ENCODE results near the gene TARDBP. TPM values are rescaled to one million over a fixed set of nuclear protein-coding genes. Genes with fewer than 3 reads are reported as not detected.

TARDBP gene
- total RNA-seq, 1 experiment from 2014 or later: 155 TPM

DNA sequence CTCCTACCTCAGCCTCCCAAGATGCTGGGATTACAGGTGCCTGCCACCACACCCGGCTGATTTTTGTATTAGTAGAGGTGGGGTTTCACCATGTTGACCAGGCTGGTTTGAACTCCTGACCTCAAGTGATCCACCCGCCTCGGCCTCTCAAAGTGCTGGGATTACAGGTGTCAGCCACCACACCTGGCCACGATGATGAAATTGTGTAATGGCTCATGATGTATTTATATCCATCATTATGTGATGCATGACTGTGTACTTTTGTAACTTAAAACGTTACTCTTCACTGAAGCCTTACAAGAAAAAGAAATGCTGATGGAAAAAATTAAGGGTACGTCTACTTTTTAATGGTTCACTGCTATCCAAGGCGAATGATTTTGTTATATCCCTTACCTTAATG lies 7.5 kb downstream of the TARDBP start (continued):
- TF ChIP-seq, protein P1, sequence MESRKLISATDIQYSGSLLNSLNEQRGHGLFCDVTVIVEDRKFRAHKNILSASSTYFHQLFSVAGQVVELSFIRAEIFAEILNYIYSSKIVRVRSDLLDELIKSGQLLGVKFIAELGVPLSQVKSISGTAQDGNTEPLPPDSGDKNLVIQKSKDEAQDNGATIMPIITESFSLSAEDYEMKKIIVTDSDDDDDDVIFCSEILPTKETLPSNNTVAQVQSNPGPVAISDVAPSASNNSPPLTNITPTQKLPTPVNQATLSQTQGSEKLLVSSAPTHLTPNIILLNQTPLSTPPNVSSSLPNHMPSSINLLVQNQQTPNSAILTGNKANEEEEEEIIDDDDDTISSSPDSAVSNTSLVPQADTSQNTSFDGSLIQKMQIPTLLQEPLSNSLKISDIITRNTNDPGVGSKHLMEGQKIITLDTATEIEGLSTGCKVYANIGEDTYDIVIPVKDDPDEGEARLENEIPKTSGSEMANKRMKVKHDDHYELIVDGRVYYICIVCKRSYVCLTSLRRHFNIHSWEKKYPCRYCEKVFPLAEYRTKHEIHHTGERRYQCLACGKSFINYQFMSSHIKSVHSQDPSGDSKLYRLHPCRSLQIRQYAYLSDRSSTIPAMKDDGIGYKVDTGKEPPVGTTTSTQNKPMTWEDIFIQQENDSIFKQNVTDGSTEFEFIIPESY (IDR thresholded peaks at IDR 0.05; ENCODE audit: extremely low read depth, insufficient replicate concordance, low read length): no peak
- TF ChIP-seq POLR2AphosphoS5 (IDR thresholded peaks at IDR 0.05; ENCODE audit: low read depth, low read length) (no peak), CBX3 (IDR thresholded peaks at IDR 0.05; ENCODE audit: low read depth) (no peak), SIN3A (IDR thresholded peaks at IDR 0.05; ENCODE audit: low read depth) (no peak), FOSL1 (IDR thresholded peaks at IDR 0.05; ENCODE audit: low read depth) (no peak), EGR1 (IDR thresholded peaks at IDR 0.05; ENCODE audit: low read depth) (no peak), SRF (IDR thresholded peaks at IDR 0.05; ENCODE audit: low read depth) (no peak)

DNA sequence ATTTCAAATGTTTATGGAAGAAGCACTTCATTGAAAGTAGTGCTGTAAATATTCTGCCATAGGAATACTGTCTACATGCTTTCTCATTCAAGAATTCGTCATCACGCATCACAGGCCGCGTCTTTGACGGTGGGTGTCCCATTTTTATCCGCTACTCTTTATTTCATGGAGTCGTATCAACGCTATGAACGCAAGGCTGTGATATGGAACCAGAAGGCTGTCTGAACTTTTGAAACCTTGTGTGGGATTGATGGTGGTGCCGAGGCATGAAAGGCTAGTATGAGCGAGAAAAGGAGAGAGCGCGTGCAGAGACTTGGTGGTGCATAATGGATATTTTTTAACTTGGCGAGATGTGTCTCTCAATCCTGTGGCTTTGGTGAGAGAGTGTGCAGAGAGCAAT lies 10.7 kb downstream of the TARDBP start:
- H3K79me2 ChIP-seq (ENCODE audit: insufficient read depth, low read length): peaks cover 38% of the 10 kb centered on the region
- TF ChIP-seq YY1 (IDR thresholded peaks at IDR 0.05; ENCODE audit: extremely low read depth, insufficient replicate concordance, low read depth, low read length) (no peak), POLR2AphosphoS5 (IDR thresholded peaks at IDR 0.05; ENCODE audit: low read depth, low read length) (no peak), CBX3 (IDR thresholded peaks at IDR 0.05; ENCODE audit: low read depth) (no peak), POLR2A (IDR thresholded peaks at IDR 0.05; ENCODE audit: borderline replicate concordance, extremely low read depth, insufficient read depth, insufficient read length) (no peak)
- TF ChIP-seq, protein P2, sequence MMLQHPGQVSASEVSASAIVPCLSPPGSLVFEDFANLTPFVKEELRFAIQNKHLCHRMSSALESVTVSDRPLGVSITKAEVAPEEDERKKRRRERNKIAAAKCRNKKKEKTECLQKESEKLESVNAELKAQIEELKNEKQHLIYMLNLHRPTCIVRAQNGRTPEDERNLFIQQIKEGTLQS (IDR thresholded peaks at IDR 0.05): no peak
- ChIA-PET CTCF (no interaction called here), RAD21 (ENCODE audit: low non-redundant PET in 1 of 2, low total read pairs in 2 of 2, uncharacterized antibody in 2 of 2, unreplicated experiment in 2 of 2) (no interaction called here), POLR2A (no interaction called here)
- no peak overlapping the region for H3K27ac ChIP-seq (ENCODE audit: low read depth, low read length)
- no peak overlapping the region for H3K9ac ChIP-seq (ENCODE audit: low read length)
- H3K4me3 ChIP-seq (replicated peaks in 1 of 2; ENCODE audit: low read depth in 1 of 2, low read length in 2 of 2): no peak overlapping the region
- H3K36me3 ChIP-seq (ENCODE audit: control insufficient read depth in 1 of 2, insufficient read depth in 2 of 2, low read length in 2 of 2): peaks cover 52 to 68% of the 10 kb centered on the region in 2 experiments
- DNase-seq (ENCODE audit: low read depth, low spot score): no peak
- no peaks in the 10 kb centered on the region for H3K4me1 ChIP-seq (ENCODE audit: control insufficient read depth in 1 of 2, insufficient read depth in 2 of 2, low read length in 2 of 2)
- intact Hi-C loops (cut with micrococcal nuclease): no loop called here
- H2AFZ ChIP-seq (ENCODE audit: low read depth, low read length, poor library complexity, severe bottlenecking): no peak overlapping the region
- H3K9me2 ChIP-seq (ENCODE audit: insufficient read depth): no peaks in the 10 kb centered on the region
- no peak overlapping the region for H3K4me2 ChIP-seq (ENCODE audit: low read length)
- no peaks in the 10 kb centered on the region for H3K9me3 ChIP-seq (ENCODE audit: control insufficient read depth in 1 of 2, insufficient read depth in 1 of 2, low read depth in 1 of 2, low read length in 2 of 2)
- H4K20me1 ChIP-seq (ENCODE audit: insufficient read depth): 0 out of 2 replicates have a peak, but pooled peaks cover 20% of the 10 kb centered on the region
- ATAC-seq: no peak
- H3K27me3 ChIP-seq (ENCODE audit: insufficient read depth, low read length): no peaks in the 10 kb centered on the region
- BruUV-seq (replicated peaks): no TSS peak

Data from HCT116 (cell line).